Measurements from ENCODE around the gene GSN. TPM values are rescaled to one million over a fixed set of nuclear protein-coding genes. Genes with fewer than 3 reads are reported as not detected.

Gene GSN
- total RNA-seq, 5 donors from 2014 or later (not counting 1 experiment from before 2014, with no cell fraction given), result 6.3 to 8.8 (median 8.4) TPM

DNA sequence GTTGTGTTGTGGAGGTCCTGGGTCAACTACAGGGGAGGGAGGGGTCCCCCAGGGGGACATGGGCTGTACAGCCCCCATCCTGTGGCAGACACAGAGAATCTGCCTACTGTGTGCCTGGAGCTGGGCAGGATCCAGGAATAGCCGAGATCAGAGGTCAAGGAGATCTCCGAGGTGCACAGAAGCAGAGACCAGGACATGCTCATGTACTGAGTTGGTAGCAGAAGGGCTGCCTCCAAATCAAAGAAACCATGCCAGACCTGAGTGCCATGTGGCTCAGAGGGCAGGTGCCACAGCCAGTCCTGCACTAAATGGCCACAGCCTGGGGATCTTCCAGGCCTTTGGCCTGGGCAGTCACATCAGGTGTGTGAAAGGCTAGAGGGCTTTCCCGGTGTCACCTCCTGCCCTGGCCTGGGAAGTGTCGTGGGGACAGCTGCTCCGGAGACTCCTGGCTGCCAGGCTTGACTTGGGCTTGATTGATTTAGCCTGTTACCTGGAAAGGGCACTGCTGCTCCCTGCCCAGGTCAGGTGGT lies 27.8 kb downstream of the GSN start:
- ATAC-seq (replicated peaks in 1 of 4), result no peak
- DNase-seq, result no peak
- Histone ChIP-seq H3K4me1 (ENCODE audit: control insufficient read depth in 1 of 2, extremely low read depth in 1 of 2, insufficient read depth in 2 of 2, low read length in 2 of 2) (peaks cover 3 to 9% of the 10 kb centered on the region in 2 experiments), H3K27me3 (replicated peaks in 1 of 2; ENCODE audit: control insufficient read depth in 2 of 2, extremely low read depth in 1 of 2, insufficient read depth in 2 of 2, low read length in 1 of 2) (peaks cover 0 to 34% of the 10 kb centered on the region in 2 experiments), H3K9me3 (no peaks in the 10 kb centered on the region), H3K36me3 (ENCODE audit: control insufficient read depth in 2 of 2, extremely low read depth in 1 of 2, insufficient read depth in 1 of 2, low read length in 1 of 2) (no peaks in the 10 kb centered on the region), H3K27ac (ENCODE audit: low read length) (no peak overlapping the region), H3K4me3 (ENCODE audit: control insufficient read depth in 1 of 2, extremely low read depth in 1 of 2, low read length in 1 of 2) (no peak overlapping the region)
- no peaks in the 10 kb centered on the region for H3K36me3 Mint-ChIP-seq
- H3K27ac Mint-ChIP-seq, result no peak overlapping the region
- peaks cover 13 to 19% (median 19%) of the 10 kb centered on the region in 3 donors for H3K4me1 Mint-ChIP-seq
- H3K9me3 Mint-ChIP-seq, result no peaks in the 10 kb centered on the region
- no peak overlapping the region for H3K4me3 Mint-ChIP-seq
- 89% methylated on average over 5 of the region's 5 CpGs for WGBS (ENCODE audit: insufficient coverage)
- H3K27me3 Mint-ChIP-seq, result peaks cover 12 to 17% of the 10 kb centered on the region in 2 donors
- ChIA-PET POLR2A (no interaction called here), CTCF (no interaction called here)

DNA sequence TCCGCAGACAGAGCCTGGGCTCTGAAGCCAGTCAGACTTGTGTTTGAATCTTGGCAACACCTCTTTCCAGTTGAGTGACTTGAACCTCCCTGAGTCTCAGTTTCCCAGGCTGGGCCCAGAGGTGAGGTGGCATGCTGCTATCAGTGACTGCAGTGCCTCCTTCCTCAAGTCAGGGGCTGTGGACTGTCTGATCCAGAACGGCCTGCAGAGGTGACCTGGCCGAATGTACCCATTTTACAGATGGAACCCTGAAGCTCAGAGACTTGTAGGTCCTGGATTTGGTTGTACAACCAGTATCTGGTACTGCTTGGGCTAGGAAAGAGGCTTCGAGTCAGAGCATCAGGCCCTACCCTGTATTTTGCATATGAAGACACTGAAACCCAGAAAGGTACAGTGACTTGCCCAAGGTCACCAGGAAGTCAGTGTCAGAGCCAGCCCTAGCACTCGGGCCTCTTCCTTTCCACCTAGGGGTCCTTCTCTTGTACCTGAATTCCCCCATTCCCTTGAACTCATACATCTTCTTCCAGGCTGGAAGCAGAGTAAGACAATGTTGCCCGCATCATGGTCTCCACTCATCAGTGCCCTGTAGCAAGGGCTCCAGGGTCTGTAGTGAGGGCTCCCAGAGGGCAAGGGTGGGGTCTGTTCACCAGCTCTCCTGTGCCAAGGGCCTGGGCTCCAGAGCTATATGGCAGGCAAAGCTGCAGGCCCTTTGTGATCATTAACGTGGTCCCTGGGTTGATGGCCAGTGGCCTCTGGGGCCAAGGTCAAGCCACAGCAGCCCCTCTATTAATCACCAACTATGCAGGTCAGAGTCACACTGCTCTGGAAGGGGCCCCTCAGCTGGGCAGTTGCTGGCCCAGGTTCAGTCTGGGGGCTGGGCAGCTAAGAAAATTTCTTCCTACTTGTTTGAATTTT lies 28.5 kb downstream of the GSN start:
- Histone ChIP-seq H3K27me3 (replicated peaks in 1 of 2; ENCODE audit: control insufficient read depth in 2 of 2, extremely low read depth in 1 of 2, insufficient read depth in 2 of 2, low read length in 1 of 2) (peaks cover 0 to 38% of the 10 kb centered on the region in 2 experiments), H3K9me3 (no peaks in the 10 kb centered on the region), H3K4me3 (ENCODE audit: control insufficient read depth in 1 of 2, extremely low read depth in 1 of 2, low read length in 1 of 2) (no peak overlapping the region), H3K36me3 (ENCODE audit: control insufficient read depth in 2 of 2, extremely low read depth in 1 of 2, insufficient read depth in 1 of 2, low read length in 1 of 2) (no peaks in the 10 kb centered on the region), H3K4me1 (ENCODE audit: control insufficient read depth in 1 of 2, extremely low read depth in 1 of 2, insufficient read depth in 2 of 2, low read length in 2 of 2) (peaks cover 3 to 9% of the 10 kb centered on the region in 2 experiments), H3K27ac (ENCODE audit: low read length) (no peak overlapping the region)
- ChIA-PET POLR2A (no interaction called here), CTCF (no interaction called here)
- peaks cover 16 to 17% of the 10 kb centered on the region in 2 donors for H3K27me3 Mint-ChIP-seq
- H3K36me3 Mint-ChIP-seq, result no peaks in the 10 kb centered on the region
- peaks cover 13 to 20% (median 19%) of the 10 kb centered on the region in 3 donors for H3K4me1 Mint-ChIP-seq
- no peak for ATAC-seq (replicated peaks in 1 of 4)
- no peak overlapping the region for H3K27ac Mint-ChIP-seq
- H3K9me3 Mint-ChIP-seq, result no peaks in the 10 kb centered on the region
- 82% methylated on average over 6 of the region's 7 CpGs for WGBS (ENCODE audit: insufficient coverage)
- H3K4me3 Mint-ChIP-seq, result no peak overlapping the region
- no peak for DNase-seq

DNA sequence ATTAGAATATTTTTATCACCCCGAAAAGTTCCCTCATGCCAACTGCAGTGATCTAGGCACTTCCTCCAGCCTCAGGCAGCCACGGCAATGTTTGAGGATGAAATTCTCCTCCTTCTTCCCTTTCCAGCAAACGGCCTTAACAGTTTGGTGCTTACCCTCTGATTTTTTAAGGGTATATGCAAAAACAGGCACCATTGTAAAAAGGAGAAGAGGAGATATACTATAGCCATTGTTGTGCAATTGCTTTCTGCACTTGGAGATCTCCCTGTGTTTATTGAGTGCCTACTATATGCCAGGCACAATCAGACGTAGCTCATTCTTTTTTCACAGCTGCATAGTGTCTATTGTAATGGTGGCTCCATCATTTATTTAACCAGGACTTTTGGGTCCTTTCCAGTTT lies 29.4 kb downstream of the GSN start:
- WGBS (ENCODE audit: insufficient coverage), result no CpG with 5 or more reads among the region's 4 CpGs

DNA sequence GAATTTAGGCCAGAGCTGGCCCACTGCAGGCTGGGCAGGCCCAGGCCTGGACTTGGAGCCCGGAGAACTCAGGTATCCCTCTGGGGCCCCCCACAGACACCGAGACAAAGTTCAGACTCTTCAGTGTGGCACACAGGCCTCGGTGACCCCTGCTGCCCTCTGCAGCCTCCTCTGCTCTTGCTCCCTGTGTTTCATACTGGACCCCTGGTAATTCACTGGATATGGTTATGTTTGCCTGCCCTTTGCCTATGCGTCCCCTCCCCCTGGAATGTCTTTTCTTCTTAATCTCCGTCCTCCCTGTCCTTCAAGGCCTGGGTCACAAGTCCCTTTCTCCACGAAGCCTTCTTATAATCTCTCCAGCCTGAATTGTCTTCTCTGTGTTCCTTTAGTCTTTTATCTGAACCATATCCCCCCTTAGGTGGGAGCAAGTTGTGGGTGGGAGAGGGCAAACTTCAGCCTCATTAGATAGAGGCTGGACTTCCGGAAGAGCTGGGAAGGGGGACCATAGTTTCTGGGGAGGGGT lies 30.1 kb downstream of the GSN start:
- 96% methylated on average over 3 of the region's 7 CpGs for WGBS (ENCODE audit: insufficient coverage)
- ATAC-seq (replicated peaks in 1 of 4) (no peak), DNase-seq (no peak)
- peak overlapping the region in 2 of 3 donors; percentile 28 to 68 for H3K4me3 Mint-ChIP-seq
- ChIA-PET POLR2A (interaction anchor here (0.5 to 0.6 kb wide), 2 partner anchors 30 to 1433 kb away, joined by 3 to 8 read pairs; partner anchors contain the start of gene GSN (in 1 of the 2)), CTCF (interaction anchor here (0.6 kb wide), 2 partner anchors 20 to 37 kb away, joined by 3 to 8 read pairs; no protein-coding TSS in a partner anchor)
- Histone ChIP-seq H3K9me3 (no peaks in the 10 kb centered on the region), H3K36me3 (ENCODE audit: control insufficient read depth in 2 of 2, extremely low read depth in 1 of 2, insufficient read depth in 1 of 2, low read length in 1 of 2) (no peaks in the 10 kb centered on the region), H3K4me1 (ENCODE audit: control insufficient read depth in 1 of 2, extremely low read depth in 1 of 2, insufficient read depth in 2 of 2, low read length in 2 of 2) (peaks cover 3 to 9% of the 10 kb centered on the region in 2 experiments), H3K4me3 (ENCODE audit: control insufficient read depth in 1 of 2, extremely low read depth in 1 of 2, low read length in 1 of 2) (no peak overlapping the region), H3K27ac (ENCODE audit: low read length) (no peak overlapping the region), H3K27me3 (replicated peaks in 1 of 2; ENCODE audit: control insufficient read depth in 2 of 2, extremely low read depth in 1 of 2, insufficient read depth in 2 of 2, low read length in 1 of 2) (peaks cover 0 to 36% of the 10 kb centered on the region in 2 experiments)
- H3K9me3 Mint-ChIP-seq, result no peaks in the 10 kb centered on the region
- no peak overlapping the region for H3K27ac Mint-ChIP-seq
- H3K4me1 Mint-ChIP-seq, result peaks cover 13 to 20% (median 19%) of the 10 kb centered on the region in 3 donors
- H3K27me3 Mint-ChIP-seq, result peaks cover 16 to 17% of the 10 kb centered on the region in 2 donors
- peaks cover 2% of the 10 kb centered on the region for H3K36me3 Mint-ChIP-seq

More for the DNA sequence above, 29.4 kb downstream of the GSN start:
- Histone ChIP-seq H3K27me3 (replicated peaks in 1 of 2; ENCODE audit: control insufficient read depth in 2 of 2, extremely low read depth in 1 of 2, insufficient read depth in 2 of 2, low read length in 1 of 2) (peaks cover 0 to 41% of the 10 kb centered on the region in 2 experiments), H3K9me3 (no peaks in the 10 kb centered on the region), H3K4me3 (ENCODE audit: control insufficient read depth in 1 of 2, extremely low read depth in 1 of 2, low read length in 1 of 2) (no peak overlapping the region), H3K27ac (ENCODE audit: low read length) (no peak overlapping the region), H3K4me1 (ENCODE audit: control insufficient read depth in 1 of 2, extremely low read depth in 1 of 2, insufficient read depth in 2 of 2, low read length in 2 of 2) (peaks cover 3 to 9% of the 10 kb centered on the region in 2 experiments), H3K36me3 (ENCODE audit: control insufficient read depth in 2 of 2, extremely low read depth in 1 of 2, insufficient read depth in 1 of 2, low read length in 1 of 2) (no peaks in the 10 kb centered on the region)
- peaks cover 13 to 20% (median 19%) of the 10 kb centered on the region in 3 donors for H3K4me1 Mint-ChIP-seq
- ChIA-PET POLR2A (interaction anchor here in 1 of 2 donors (0.5 kb wide), 1 partner anchor 29 kb away, joined by 8 read pairs; the partner anchor contains the start of gene GSN), CTCF (interaction anchor here in 1 of 2 donors (0.6 kb wide), 1 partner anchor 61 kb away, joined by 3 read pairs; no protein-coding TSS in a partner anchor)
- H3K4me3 Mint-ChIP-seq, result no peak overlapping the region
- no peak overlapping the region for H3K27ac Mint-ChIP-seq
- H3K9me3 Mint-ChIP-seq, result no peaks in the 10 kb centered on the region
- no peaks in the 10 kb centered on the region for H3K36me3 Mint-ChIP-seq
- peaks cover 16 to 17% of the 10 kb centered on the region in 2 donors for H3K27me3 Mint-ChIP-seq
- ATAC-seq (replicated peaks in 1 of 4) (no peak), DNase-seq (no peak)

DNA sequence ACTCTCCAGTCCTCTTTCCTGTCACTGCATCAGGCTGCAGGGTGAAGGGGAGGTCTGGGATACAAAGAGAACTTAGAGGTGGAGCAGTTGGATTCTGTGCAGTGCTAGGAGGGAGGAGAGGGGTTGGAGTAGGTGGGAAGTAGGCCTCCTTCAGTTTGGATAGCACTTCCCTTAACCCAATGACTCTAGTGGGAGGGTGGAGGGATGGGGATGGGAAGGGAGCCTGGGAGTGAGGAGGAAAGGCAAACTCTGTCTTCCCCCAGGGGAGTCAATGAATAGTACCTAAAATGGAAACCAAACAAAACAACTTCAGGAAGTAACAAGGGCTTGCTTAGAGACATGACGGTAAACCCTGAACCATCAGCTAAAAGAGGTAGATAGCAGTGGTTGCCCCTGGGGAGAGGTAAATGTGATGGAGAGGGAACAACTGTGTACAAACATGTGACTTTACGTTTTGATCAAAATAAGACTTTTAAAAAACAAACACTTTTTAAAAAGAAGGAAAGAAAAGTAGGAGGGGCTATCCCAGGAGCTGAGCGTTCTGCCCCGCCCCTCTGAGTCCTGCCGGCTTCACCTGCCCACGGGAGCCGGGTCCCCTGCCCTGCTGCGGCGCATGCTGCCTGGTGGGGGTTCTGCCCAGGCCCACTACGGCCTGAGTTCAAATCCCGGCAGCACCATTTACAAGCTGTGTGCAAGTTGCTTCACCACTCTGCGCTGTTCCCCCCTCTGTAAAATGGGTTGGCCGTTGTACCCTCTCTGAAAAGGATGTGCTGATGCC lies 30.9 kb downstream of the GSN start:
- Histone ChIP-seq H3K4me3 (ENCODE audit: control insufficient read depth in 1 of 2, extremely low read depth in 1 of 2, low read length in 1 of 2) (peak overlapping the region; percentile 21 to 62), H3K4me1 (ENCODE audit: control insufficient read depth in 1 of 2, extremely low read depth in 1 of 2, insufficient read depth in 2 of 2, low read length in 2 of 2) (peaks cover 3 to 9% of the 10 kb centered on the region in 2 experiments), H3K27me3 (replicated peaks in 1 of 2; ENCODE audit: control insufficient read depth in 2 of 2, extremely low read depth in 1 of 2, insufficient read depth in 2 of 2, low read length in 1 of 2) (peaks cover 0 to 36% of the 10 kb centered on the region in 2 experiments), H3K27ac (ENCODE audit: low read length) (no peak overlapping the region), H3K9me3 (no peaks in the 10 kb centered on the region), H3K36me3 (ENCODE audit: control insufficient read depth in 2 of 2, extremely low read depth in 1 of 2, insufficient read depth in 1 of 2, low read length in 1 of 2) (no peaks in the 10 kb centered on the region)
- Mint-ChIP-seq H3K27me3 (peaks cover 16 to 17% of the 10 kb centered on the region in 2 donors), H3K36me3 (peaks cover 10% of the 10 kb centered on the region), H3K4me3 (peak overlapping the region; percentile 65 to 68 (median 66)), H3K9me3 (no peaks in the 10 kb centered on the region), H3K4me1 (peaks cover 13 to 20% (median 19%) of the 10 kb centered on the region in 3 donors), H3K27ac (peak overlapping the region; percentile 28 to 65)
- WGBS (ENCODE audit: insufficient coverage), result 70% methylated on average over 11 of the region's 13 CpGs
- peak in 2 of 4 experiments; percentile 8 to 11 for ATAC-seq (replicated peaks in 1 of 4)
- no peak for DNase-seq
- ChIA-PET CTCF (interaction anchor here in 1 of 2 donors (0.6 kb wide), 1 partner anchor 36 kb away, joined by 8 read pairs; no protein-coding TSS in a partner anchor), POLR2A (interaction anchor here in 1 of 2 donors (0.6 kb wide), 1 partner anchor 1433 kb away, joined by 3 read pairs; no protein-coding TSS in a partner anchor)
